PFSK-1 (cell line): Measurements from ENCODE around the gene CCDC70.

ENCODE experiments used
- POLR2AphosphoS5 ChIP-seq: IDR thresholded peaks from 2 replicates; pipeline ENCODE4 v1.6.1; 2012; ENCODE audit warnings: low read depth, mild to moderate bottlenecking, control low read depth, low read length, moderate library complexity
- REST ChIP-seq, 2 experiments: IDR thresholded peaks; 2 replicates each; pipeline versions ENCODE4 v1.6.1 to v1.8.0; 2011 to 2012; ENCODE audit warnings: low read depth in 2 of 2, low read length in 2 of 2, control low read depth in 1 of 2, inconsistent platforms in 1 of 2, mild to moderate bottlenecking in 1 of 2, moderate library complexity in 1 of 2; ENCODE audit not compliant: insufficient read depth in 1 of 2

- no peak for TF ChIP-seq POLR2AphosphoS5
- TF ChIP-seq REST (IDR thresholded peaks at IDR 0.05; ENCODE audit: insufficient read depth in 1 of 2, low read depth in 2 of 2, low read length in 2 of 2), result no peak
These were observed 45.4 kb downstream of the CCDC70 start for GRCh38 chr13:51907040-51907732.
